Subcutaneous adipose tissue (tissue), 4 donors: ENCODE measurements around the gene TMEM217. TPM values are rescaled to one million over a fixed set of nuclear protein-coding genes. Genes with fewer than 3 reads are reported as not detected.

Experiments used
- total RNA-seq, 4 donors: library from RNA; depleted of rRNA; stranded (reverse); fragments of >200 nt; gene quantifications; one replicate each; pipeline ENCODE4 v1.1.0, GENCODE V29; 2016
- TF ChIP-seq, protein P1 (sequence below): fragments of 450-650 bp; IDR thresholded peaks from one replicate; pipeline ENCODE4 v1.5.1; 2016; ENCODE audit warnings: low read depth, mild to moderate bottlenecking, control low read depth, antibody characterized with exemption, moderate library complexity

The TMEM217 gene
- total RNA-seq, result under 1 TPM in 2 of 4 donors, not detected in 2; 0.34 to 0.44 TPM

DNA sequence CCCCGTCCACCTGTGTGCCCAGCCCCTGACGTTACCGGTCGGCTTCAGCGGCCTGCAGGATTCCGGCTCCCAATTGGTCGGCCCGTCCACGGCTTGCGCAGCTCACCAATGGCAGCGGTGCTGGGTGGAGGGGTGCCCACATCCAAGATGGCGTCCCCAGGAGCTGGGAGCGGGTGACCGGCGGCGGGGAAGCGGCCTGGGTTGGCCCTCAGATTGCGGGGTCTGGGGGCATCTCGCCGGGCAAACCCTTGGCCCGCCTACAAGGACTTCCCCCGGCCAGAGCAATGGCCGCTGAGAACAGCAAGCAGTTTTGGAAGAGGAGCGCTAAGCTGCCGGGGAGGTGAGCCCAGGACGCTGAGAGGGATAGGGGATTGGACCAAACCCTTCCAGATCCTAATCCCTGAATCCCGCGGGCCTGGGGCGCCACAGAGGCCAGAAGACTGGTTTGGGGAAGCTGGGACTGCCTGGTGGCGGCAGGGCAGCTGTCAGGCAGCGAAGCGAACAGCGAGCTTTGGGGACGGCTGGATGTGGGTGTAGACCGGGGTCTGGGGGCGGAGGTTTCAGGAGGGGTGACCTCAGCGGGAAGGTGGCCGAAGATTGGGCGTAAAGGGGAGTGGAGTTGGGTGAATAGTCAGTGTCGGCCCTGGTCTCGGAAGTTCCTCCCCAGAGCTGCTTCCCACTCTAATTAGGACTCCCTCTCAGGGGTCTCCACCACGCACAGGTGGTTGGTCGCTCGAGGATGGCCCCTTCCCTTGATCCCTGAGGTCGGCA, at the start of gene TMEM217, which contains the start of gene TBC1D22B:
TSS of gene TMEM217 (minus strand) at position 511 of the 771 bp plus-strand sequence. CDS start 39,114 bp downstream, outside the sequence.
TSS of gene TBC1D22B (plus strand) at position 139 of the 771 bp plus-strand sequence. CDS start at position 285, 146 bp downstream.
- TF ChIP-seq, protein P1, sequence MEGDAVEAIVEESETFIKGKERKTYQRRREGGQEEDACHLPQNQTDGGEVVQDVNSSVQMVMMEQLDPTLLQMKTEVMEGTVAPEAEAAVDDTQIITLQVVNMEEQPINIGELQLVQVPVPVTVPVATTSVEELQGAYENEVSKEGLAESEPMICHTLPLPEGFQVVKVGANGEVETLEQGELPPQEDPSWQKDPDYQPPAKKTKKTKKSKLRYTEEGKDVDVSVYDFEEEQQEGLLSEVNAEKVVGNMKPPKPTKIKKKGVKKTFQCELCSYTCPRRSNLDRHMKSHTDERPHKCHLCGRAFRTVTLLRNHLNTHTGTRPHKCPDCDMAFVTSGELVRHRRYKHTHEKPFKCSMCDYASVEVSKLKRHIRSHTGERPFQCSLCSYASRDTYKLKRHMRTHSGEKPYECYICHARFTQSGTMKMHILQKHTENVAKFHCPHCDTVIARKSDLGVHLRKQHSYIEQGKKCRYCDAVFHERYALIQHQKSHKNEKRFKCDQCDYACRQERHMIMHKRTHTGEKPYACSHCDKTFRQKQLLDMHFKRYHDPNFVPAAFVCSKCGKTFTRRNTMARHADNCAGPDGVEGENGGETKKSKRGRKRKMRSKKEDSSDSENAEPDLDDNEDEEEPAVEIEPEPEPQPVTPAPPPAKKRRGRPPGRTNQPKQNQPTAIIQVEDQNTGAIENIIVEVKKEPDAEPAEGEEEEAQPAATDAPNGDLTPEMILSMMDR, result no peak

DNA sequence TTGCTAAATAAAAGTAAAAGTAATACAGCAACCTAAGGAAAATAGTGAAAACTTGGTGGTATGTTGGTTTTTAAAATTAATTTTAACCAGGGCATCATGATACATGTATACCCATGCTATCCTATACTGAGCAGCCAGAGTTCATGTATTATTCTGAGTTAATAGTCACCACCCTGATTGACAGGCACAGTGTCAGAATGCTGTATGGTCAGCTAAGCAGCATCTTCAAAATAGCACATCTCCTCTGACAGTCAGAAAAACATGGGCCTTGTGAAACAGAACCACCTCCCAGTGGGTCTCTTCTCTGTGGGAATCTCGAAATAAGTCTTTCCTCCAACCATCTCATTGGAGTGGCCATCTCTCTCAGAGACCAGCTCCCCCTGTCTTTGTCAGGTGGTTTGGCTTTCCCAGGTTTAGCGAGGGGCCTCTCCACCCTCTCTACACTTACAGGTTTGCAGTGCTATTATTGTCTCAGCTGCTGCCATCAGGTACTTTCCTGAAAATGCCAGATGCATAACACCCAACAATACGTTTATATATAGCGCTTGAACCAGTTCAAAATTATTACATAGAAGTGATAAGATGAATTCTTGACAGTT, 48.8 kb upstream of the TMEM217 start:
- TF ChIP-seq, protein P1, result no peak

DNA sequence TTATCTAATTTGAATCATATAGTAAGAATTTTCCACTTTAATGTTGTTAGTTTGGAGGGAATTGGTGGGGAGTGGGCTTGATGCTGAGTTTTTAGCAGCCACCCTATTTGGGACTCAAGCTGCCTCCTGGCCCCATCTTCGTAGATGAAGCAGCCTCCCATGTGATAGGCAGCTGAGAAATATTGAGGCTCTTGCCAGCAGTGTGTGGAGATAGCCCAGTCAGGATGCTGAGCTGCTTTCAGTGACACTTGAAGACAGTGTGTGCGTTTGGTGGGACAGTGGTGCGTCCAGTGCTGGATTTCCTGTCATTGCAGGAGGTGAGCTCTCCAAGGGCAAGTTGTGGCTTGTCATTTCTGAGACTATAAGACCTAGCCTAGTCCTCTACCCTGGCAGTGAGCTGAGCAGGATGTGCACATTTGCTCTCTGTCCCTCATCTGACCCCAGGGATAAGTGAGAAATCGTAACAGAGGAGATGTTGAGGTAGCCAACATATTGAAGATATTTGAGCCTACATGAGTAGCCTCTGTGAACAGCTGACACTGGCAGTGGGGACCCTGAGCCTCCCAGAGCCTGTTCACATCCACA, 48.0 kb upstream of the TMEM217 start:
- TF ChIP-seq, protein P1, result no peak

DNA sequence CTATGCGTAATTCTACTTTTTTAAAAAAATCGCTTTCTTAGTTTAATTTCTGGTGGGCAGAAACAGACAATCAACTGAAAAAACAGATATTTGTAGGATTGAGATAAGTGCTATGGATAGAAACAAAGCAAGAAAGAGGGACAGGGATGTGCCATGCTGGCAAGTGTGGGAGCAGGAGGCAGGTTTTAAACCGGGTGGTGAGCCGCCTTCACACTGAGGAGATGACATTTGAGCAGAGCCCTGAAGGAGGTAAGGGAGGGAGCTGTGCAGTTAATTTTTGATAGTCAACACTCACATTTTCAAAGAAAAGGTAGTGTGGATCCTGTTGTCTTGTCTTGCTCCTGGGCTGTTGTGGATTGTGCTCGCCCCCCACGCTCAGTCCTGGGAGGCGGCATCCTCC, 46.8 kb upstream of the TMEM217 start:
- TF ChIP-seq, protein P1, result no peak

DNA sequence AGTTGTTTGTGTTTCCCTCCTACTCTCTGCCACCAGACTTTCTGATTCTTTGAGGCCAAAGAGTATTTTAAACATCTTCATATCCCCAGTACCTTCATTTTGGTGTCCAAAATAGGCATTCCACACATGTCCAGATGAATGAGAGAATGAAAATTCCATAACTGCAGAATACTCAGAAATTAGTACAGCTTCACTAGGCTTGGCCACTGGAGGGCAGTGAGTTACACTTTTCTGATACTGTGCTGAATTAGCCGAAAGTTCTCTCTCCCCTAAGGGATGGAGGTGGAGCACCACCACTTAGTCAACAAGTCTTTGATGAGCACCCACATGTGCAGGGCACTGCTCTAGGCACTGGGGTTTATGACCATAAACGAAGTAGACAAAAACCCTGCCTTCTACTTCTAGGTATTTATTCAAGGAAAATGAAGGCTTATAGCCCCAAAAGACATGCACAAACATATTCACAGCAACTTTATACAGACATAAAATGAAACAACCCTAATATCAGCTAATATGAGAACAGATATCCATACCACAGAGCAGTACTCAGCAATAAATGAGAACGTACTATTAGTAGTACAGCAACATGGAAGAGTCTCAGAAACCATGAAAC, 46.1 kb upstream of the TMEM217 start:
- TF ChIP-seq, protein P1, result no peak

DNA sequence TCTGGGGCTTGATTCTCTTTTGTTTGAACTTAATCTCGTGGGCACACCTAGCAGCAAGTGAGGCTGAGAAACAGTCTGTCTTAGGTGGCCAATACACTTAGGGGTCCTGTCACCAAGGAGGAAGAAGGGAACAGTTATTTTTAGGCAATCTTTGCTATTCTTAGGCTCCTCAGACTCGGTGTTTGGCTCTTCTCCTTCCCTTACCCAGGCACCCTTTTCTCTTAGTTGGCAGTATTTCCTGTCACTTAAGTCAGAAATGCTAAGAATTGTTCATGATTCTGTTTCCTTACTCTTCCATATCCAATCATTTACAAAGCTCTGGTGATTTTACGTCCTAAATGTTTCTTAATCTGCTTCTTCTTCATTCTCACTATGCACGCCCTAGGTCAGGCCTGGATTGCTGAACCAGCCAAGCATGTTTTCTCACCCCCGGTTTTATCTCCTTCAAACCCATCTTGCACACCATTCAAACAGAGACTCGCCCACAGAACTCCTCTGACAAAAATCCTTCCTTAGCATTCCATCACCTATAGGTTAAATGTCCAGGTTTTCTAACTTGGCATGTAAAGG, 45.2 kb upstream of the TMEM217 start:
- TF ChIP-seq, protein P1, result no peak
